ENCODE data around the gene BABAM1.

The BABAM1 gene

GRCh38 chr19:17244618-17245534 is 22.4 kb upstream of the BABAM1 start:
- Histone ChIP-seq H3K4me3 (ENCODE audit: low read length, poor library complexity, severe bottlenecking) (peak overlapping the region; percentile 74), H3K4me1 (ENCODE audit: insufficient read depth, low read length, poor library complexity, severe bottlenecking) (peaks cover 41% of the 10 kb centered on the region), H3K4me2 (ENCODE audit: low read depth, low read length, poor library complexity, severe bottlenecking) (peak overlapping the region; percentile 86), H2AFZ (ENCODE audit: low read length) (no peak overlapping the region), H3K9me3 (ENCODE audit: insufficient read depth, low read depth, low read length) (no peaks in the 10 kb centered on the region), H3K9me2 (replicated peaks; ENCODE audit: low read depth, low read length) (no peaks in the 10 kb centered on the region), H3K36me3 (ENCODE audit: insufficient read depth, low read length) (no peaks in the 10 kb centered on the region), H3K79me2 (ENCODE audit: insufficient read depth, low read length) (peaks cover 52% of the 10 kb centered on the region), H3K27me3 (ENCODE audit: insufficient read depth, low read length, poor library complexity, severe bottlenecking) (no peaks in the 10 kb centered on the region), H3F3A (ENCODE audit: low read depth) (no peaks in the 10 kb centered on the region), H3K9ac (ENCODE audit: low read depth, low read length, poor library complexity, severe bottlenecking) (peak overlapping the region; percentile 65), H4K20me1 (ENCODE audit: insufficient read depth, low read length, poor library complexity, severe bottlenecking) (peaks cover 26% of the 10 kb centered on the region)
- TF ChIP-seq EZH2phosphoT487 (IDR thresholded peaks at IDR 0.05; ENCODE audit: borderline replicate concordance): no peak
- TF ChIP-seq CTCF (conservative IDR thresholded peaks at IDR 0.05; ENCODE audit: low read length): no peak

GRCh38 chr19:17245535-17245984 is 21.7 kb upstream of the BABAM1 start, which contains the start of gene NR2F6:
NR2F6 (minus strand) TSS chr19:17245919; CDS start chr19:17245220, 699 bp downstream.
- Histone ChIP-seq H2AFZ (ENCODE audit: low read length) (peak within 1 kb of the TSS; percentile 88), H3F3A (ENCODE audit: low read depth) (no peaks in the 10 kb centered on the region), H3K36me3 (ENCODE audit: insufficient read depth, low read length) (no peaks in the 10 kb centered on the region), H3K27me3 (ENCODE audit: insufficient read depth, low read length, poor library complexity, severe bottlenecking) (no peaks in the 10 kb centered on the region), H3K4me3 (ENCODE audit: low read length, poor library complexity, severe bottlenecking) (peak within 1 kb of the TSS; percentile 79), H4K20me1 (ENCODE audit: insufficient read depth, low read length, poor library complexity, severe bottlenecking) (peaks cover 26% of the 10 kb centered on the region), H3K9ac (ENCODE audit: low read depth, low read length, poor library complexity, severe bottlenecking) (peak within 1 kb of the TSS; percentile 85), H3K4me1 (ENCODE audit: insufficient read depth, low read length, poor library complexity, severe bottlenecking) (peaks cover 40% of the 10 kb centered on the region), H3K79me2 (ENCODE audit: insufficient read depth, low read length) (peaks cover 47% of the 10 kb centered on the region), H3K9me3 (ENCODE audit: insufficient read depth, low read depth, low read length) (no peaks in the 10 kb centered on the region), H3K4me2 (ENCODE audit: low read depth, low read length, poor library complexity, severe bottlenecking) (peak within 1 kb of the TSS; percentile 86), H3K9me2 (replicated peaks; ENCODE audit: low read depth, low read length) (no peaks in the 10 kb centered on the region)
- TF ChIP-seq EZH2phosphoT487 (IDR thresholded peaks at IDR 0.05; ENCODE audit: borderline replicate concordance) (no peak), CTCF (conservative IDR thresholded peaks at IDR 0.05; ENCODE audit: low read length) (no peak)

GRCh38 chr19:17246681-17247425 is 20.4 kb upstream of the BABAM1 start:
- Histone ChIP-seq H3K9ac (ENCODE audit: low read depth, low read length, poor library complexity, severe bottlenecking) (peak overlapping the region; percentile 85), H3F3A (ENCODE audit: low read depth) (no peaks in the 10 kb centered on the region), H3K27me3 (ENCODE audit: insufficient read depth, low read length, poor library complexity, severe bottlenecking) (no peaks in the 10 kb centered on the region), H3K36me3 (ENCODE audit: insufficient read depth, low read length) (no peaks in the 10 kb centered on the region), H3K4me1 (ENCODE audit: insufficient read depth, low read length, poor library complexity, severe bottlenecking) (peaks cover 33% of the 10 kb centered on the region), H2AFZ (ENCODE audit: low read length) (peak overlapping the region; percentile 88), H3K4me2 (ENCODE audit: low read depth, low read length, poor library complexity, severe bottlenecking) (peak overlapping the region; percentile 86), H3K9me3 (ENCODE audit: insufficient read depth, low read depth, low read length) (no peaks in the 10 kb centered on the region), H3K4me3 (ENCODE audit: low read length, poor library complexity, severe bottlenecking) (peak overlapping the region; percentile 79), H3K79me2 (ENCODE audit: insufficient read depth, low read length) (peaks cover 36% of the 10 kb centered on the region), H4K20me1 (ENCODE audit: insufficient read depth, low read length, poor library complexity, severe bottlenecking) (peaks cover 26% of the 10 kb centered on the region), H3K9me2 (replicated peaks; ENCODE audit: low read depth, low read length) (no peaks in the 10 kb centered on the region)
- TF ChIP-seq CTCF (conservative IDR thresholded peaks at IDR 0.05; ENCODE audit: low read length) (no peak), EZH2phosphoT487 (IDR thresholded peaks at IDR 0.05; ENCODE audit: borderline replicate concordance) (no peak)

Data from Loucy (cell line).